GM18909 (cell line): ENCODE data around the gene GFER.

Source experiments
- ATAC-seq: cut with Tn5 transposase; IDR thresholded peaks from one replicate; pipeline ENCODE4 v1.9.1; 2021; ENCODE audit warnings: mild to moderate bottlenecking; ENCODE audit not compliant: unreplicated experiment, poor library complexity

Gene GFER

DNA sequence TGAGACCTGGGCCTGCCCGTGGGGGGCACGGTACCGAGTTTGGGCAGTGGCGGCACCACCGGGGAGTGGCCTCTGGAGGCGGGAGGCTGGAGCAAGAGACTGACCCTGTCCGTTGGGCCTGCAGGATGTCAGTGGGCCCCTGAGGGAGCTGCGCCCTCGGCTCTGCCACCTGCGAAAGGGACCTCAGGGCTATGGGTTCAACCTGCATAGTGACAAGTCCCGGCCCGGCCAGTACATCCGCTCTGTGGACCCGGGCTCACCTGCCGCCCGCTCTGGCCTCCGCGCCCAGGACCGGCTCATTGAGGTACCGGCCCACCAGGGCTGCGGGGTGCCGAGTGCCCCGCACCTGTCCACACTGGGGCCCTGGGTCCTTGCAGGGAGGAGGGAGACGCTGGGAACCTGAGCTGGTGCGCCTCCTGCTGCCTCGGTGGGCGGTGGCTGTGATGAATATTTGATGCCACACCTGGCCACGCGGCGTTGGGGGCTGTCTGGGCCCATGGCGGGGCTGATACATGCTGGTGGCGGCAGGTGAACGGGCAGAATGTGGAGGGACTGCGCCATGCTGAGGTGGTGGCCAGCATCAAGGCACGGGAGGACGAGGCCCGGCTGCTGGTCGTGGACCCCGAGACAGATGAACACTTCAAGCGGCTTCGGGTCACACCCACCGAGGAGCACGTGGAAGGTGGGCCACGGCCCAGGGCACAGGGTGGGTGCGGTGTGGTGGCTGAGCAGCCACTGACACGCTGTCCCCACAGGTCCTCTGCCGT is 52.4 kb downstream of the GFER start:
- no peak for ATAC-seq

DNA sequence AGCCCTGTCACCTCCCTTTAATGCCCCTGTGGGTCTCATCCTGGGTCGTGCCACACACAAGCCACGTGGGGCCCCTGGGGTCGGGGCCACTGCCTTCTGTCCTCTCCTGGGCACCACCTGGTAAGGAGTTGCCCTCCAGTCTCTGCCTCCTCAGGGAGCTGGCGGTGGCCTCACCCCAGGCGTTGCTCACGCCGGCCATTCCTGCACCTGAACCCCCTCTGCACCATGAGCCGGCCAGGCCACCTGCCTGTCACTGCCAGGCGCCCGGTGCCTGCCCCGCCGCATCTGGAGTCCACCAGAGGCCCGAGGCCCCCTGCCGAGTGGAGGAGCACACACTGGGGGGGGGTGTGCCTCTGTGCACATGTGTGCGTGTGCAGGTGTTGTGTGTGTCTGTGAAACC is 53.1 kb downstream of the GFER start:
- ATAC-seq: no peak
